KMS-11 (cell line): Measurements from ENCODE around the gene TNFRSF14.

Source experiments
- H2AFZ ChIP-seq: fragments of 200-600 bp; sonication (generic); 2 replicates; pipeline ENCODE4 v1.6.1; 2016; ENCODE audit warnings: antibody characterized with exemption, mixed run types, low read depth
- H3K27ac ChIP-seq: fragments of 200-600 bp; sonication (generic); 2 replicates; pipeline ENCODE4 v1.6.1; 2016; ENCODE audit warnings: mild to moderate bottlenecking, mixed run types
- H3K27me3 ChIP-seq: fragments of 200-600 bp; sonication (generic); 2 replicates; pipeline ENCODE4 v1.6.1; 2017; ENCODE audit warnings: mild to moderate bottlenecking, low read depth, mixed run types, moderate library complexity; ENCODE audit not compliant: insufficient read depth
- H3K36me3 ChIP-seq: fragments of 200-600 bp; sonication (generic); 2 replicates; pipeline ENCODE4 v1.6.1; 2017; ENCODE audit warnings: mild to moderate bottlenecking, mixed run types; ENCODE audit not compliant: insufficient read depth
- H3K4me1 ChIP-seq: fragments of 200-600 bp; sonication (generic); 2 replicates; pipeline ENCODE4 v1.6.1; 2016; ENCODE audit warnings: mild to moderate bottlenecking, low read depth, mixed run types; ENCODE audit not compliant: poor library complexity, severe bottlenecking
- H3K4me2 ChIP-seq: fragments of 200-600 bp; sonication (generic); 2 replicates; pipeline ENCODE4 v1.7.0; 2016; ENCODE audit warnings: mild to moderate bottlenecking, mixed run types
- H3K4me3 ChIP-seq: fragments of 200-600 bp; sonication (generic); IDR thresholded peaks from 2 replicates; pipeline ENCODE4 v1.6.1; 2017; ENCODE audit warnings: low read depth, low read length, mixed read lengths; ENCODE audit not compliant: insufficient read depth
- H3K79me2 ChIP-seq: fragments of 200-600 bp; sonication (generic); 2 replicates; pipeline ENCODE4 v1.6.1; 2016; ENCODE audit warnings: low read depth, mixed run types; ENCODE audit not compliant: insufficient read depth
- H3K9ac ChIP-seq: fragments of 200-600 bp; sonication (generic); 2 replicates; pipeline ENCODE4 v1.6.1; 2016; ENCODE audit warnings: mild to moderate bottlenecking, mixed run types
- H4K20me1 ChIP-seq: fragments of 200-600 bp; sonication (generic); 2 replicates; pipeline ENCODE4 v1.6.1; 2016; ENCODE audit warnings: mild to moderate bottlenecking, mixed run types; ENCODE audit not compliant: insufficient read depth
- TF ChIP-seq, protein P1 (sequence below): fragments of 200-600 bp; sonication (generic); conservative IDR thresholded peaks from 2 replicates; pipeline ENCODE4 v1.6.1; 2017; ENCODE audit warnings: low read depth, mild to moderate bottlenecking, antibody characterized with exemption, low read length, moderate library complexity, mixed read lengths

Gene TNFRSF14

DNA sequence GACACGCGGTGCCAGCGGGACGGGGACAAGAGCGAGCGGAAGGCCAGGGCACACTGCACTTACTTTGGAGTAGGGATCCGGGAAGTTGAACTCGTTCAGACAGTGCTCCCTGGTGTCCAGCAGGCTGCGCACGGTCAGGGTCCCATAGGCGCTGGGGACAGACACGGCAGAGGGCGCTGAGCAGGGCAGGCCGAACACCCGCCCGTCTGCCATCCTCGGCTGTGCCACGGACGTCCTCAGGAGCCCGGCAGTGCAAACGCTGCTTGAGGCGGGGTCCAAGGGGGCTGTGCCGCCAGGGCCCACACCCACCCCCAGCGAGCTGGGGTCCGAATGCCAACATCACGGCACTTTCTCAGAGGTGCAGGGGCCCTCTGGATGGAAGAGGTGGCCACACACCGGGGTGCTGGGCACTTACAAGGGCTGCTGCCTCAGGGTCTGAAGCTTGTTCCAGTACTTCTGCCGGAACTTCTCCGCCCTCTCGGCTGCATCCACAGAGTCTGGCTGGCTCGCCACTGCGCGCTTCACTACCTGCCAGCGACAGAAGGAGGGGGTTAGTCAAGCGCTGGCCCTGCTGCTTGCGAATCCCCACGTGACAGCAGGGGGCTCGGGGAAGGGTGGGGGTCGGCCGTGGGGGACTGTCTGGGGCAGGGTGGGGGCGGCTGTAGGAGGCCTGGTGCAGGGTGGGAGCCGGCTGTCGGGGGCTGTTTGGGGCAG, 42.1 kb upstream of the TNFRSF14 start:
- Histone ChIP-seq H3K4me2 (no peak overlapping the region), H2AFZ (no peak overlapping the region), H3K27ac (no peak overlapping the region), H3K4me3 (no peak overlapping the region), H3K79me2 (no peaks in the 10 kb centered on the region), H3K36me3 (peaks cover 8% of the 10 kb centered on the region; the same call in 1 of the 2 replicates), H4K20me1 (no peaks in the 10 kb centered on the region), H3K9ac (no peak overlapping the region), H3K4me1 (no peaks in the 10 kb centered on the region), H3K27me3 (no peaks in the 10 kb centered on the region)
- TF ChIP-seq, protein P1, sequence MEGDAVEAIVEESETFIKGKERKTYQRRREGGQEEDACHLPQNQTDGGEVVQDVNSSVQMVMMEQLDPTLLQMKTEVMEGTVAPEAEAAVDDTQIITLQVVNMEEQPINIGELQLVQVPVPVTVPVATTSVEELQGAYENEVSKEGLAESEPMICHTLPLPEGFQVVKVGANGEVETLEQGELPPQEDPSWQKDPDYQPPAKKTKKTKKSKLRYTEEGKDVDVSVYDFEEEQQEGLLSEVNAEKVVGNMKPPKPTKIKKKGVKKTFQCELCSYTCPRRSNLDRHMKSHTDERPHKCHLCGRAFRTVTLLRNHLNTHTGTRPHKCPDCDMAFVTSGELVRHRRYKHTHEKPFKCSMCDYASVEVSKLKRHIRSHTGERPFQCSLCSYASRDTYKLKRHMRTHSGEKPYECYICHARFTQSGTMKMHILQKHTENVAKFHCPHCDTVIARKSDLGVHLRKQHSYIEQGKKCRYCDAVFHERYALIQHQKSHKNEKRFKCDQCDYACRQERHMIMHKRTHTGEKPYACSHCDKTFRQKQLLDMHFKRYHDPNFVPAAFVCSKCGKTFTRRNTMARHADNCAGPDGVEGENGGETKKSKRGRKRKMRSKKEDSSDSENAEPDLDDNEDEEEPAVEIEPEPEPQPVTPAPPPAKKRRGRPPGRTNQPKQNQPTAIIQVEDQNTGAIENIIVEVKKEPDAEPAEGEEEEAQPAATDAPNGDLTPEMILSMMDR: no peak

DNA sequence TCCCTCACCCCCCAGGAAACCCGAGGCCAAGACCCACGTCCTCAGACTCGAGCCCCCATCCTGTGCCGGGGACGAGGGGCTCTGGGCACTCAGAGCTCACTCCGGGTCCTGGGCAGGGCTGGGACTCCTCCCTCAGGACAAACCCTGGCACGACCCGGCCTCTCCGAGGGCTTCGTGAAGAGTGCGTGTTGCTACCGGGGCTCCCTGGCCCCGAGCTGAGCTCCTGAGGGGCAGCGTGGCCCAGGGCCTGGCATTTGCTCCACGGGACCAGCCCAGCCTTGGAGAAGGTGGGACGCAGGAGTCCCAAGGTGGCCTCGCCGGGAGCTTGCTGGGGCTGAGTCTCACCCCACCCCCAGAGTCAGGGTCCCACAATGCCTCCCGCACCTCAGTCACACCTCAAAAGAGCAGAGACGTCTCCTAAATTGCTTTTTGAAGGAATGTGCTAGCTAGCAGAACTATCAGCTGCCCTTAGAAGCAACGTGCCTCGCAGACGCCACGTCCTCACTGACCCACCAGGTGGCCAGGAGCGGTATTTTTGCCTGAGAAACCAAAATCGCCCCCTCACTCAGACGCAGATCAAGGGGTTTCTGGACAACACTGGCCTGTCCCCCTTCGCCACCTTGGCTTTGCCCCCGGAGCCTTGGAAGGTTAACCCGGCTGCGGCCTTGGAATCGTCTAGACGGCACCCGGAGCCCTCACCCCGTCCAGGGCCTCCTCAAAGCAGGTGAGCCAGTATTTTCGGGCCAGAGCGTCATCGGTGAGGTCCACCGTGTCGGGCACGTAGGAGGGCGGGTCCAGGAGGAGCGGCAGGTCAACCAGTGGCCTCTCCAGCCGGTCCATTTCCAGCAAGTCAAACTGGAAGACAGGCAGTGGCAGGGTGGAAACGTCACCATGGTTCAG, 41.1 kb upstream of the TNFRSF14 start:
- TF ChIP-seq, protein P1: 0 out of 2 replicates have a peak, but pooled peaks have one; percentile 13
- peaks cover 9% of the 10 kb centered on the region; the same call in 1 of the 2 replicates for H3K36me3 ChIP-seq
- no peaks in the 10 kb centered on the region for H3K79me2 ChIP-seq
- no peaks in the 10 kb centered on the region for H3K4me1 ChIP-seq
- H3K4me2 ChIP-seq: no peak overlapping the region
- no peak overlapping the region for H3K27ac ChIP-seq
- H3K9ac ChIP-seq: no peak overlapping the region
- no peak overlapping the region for H2AFZ ChIP-seq
- no peaks in the 10 kb centered on the region for H3K27me3 ChIP-seq
- no peaks in the 10 kb centered on the region for H4K20me1 ChIP-seq
- no peak overlapping the region for H3K4me3 ChIP-seq

DNA sequence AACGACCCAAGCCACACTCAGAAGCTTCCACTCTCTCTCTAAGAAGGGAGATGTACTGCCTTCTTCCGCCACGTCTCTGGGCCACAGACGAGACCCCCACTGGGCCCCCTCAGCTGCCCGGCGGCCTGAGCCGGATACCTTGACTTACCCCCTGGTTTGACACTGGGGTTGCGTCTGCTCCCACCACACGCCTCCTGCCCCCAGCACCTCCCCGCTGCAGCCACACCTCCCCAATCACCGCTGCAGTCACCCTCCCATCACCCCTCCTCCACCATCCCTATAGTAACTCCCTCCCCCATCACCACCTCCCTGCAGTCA, 40.4 kb upstream of the TNFRSF14 start:
- Histone ChIP-seq H3K4me2 (no peak overlapping the region), H4K20me1 (no peaks in the 10 kb centered on the region)

DNA sequence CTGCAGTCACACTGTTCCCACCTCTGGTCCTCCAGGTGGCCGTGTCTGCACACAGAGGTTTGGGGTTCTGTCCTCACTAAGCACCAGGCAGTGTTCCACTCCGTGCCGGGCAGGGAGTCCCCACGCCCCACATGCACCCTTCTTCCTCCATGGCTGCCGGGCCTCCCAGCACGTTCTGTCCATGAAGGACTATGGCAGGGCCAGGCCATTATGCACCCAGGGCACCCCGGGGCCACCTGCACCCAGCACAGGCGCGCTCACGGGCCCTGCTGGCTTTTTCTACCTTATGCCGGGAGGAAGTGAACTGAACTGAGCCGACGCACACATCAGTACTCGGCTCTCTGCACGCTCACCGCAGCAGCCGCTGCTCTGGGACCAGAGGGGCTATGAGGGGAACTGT, 40.0 kb upstream of the TNFRSF14 start:
- Histone ChIP-seq H3K36me3 (peaks cover 13% of the 10 kb centered on the region; the same call in 1 of the 2 replicates), H3K27ac (no peak overlapping the region), H3K4me1 (no peaks in the 10 kb centered on the region), H3K27me3 (no peaks in the 10 kb centered on the region), H4K20me1 (no peaks in the 10 kb centered on the region), H3K79me2 (no peaks in the 10 kb centered on the region), H3K9ac (no peak overlapping the region), H3K4me2 (no peak overlapping the region), H3K4me3 (no peak overlapping the region), H2AFZ (no peak overlapping the region)
- TF ChIP-seq, protein P1: no peak

More for the DNA sequence above, 40.4 kb upstream of the TNFRSF14 start:
- Histone ChIP-seq H2AFZ (no peak overlapping the region), H3K27me3 (no peaks in the 10 kb centered on the region), H3K4me1 (no peaks in the 10 kb centered on the region), H3K79me2 (no peaks in the 10 kb centered on the region), H3K4me3 (no peak overlapping the region), H3K9ac (no peak overlapping the region), H3K27ac (no peak overlapping the region), H3K36me3 (peaks cover 11% of the 10 kb centered on the region; the same call in 1 of the 2 replicates)
- TF ChIP-seq, protein P1: no peak
